Stomach (tissue), 9 donors: ENCODE measurements around the gene ITGA3. TPM values are rescaled to one million over a fixed set of nuclear protein-coding genes. Genes with fewer than 3 reads are reported as not detected.

Source experiments
- DNase-seq, 2 donors: peaks; one replicate each; pipeline versions ENCODE4 v3.0.0 to v3.0.0-alpha.2; 2013 to 2019
- H3K27ac ChIP-seq, 5 donors: fragments of 200-600 bp in 4 of 5; sonication (generic) in 4 of 5; one replicate each; pipeline ENCODE4 v1.5.1; 2013 to 2019; ENCODE audit warnings: mild to moderate bottlenecking in 1 of 5, moderate library complexity in 1 of 5
- H3K27me3 ChIP-seq, 3 donors: fragments of 200-600 bp; sonication (generic); one replicate each; pipeline ENCODE4 v1.5.1; 2017 to 2019; ENCODE audit warnings: mixed run types in 1 of 3
- H3K36me3 ChIP-seq, 4 donors: fragments of 200-600 bp; sonication (generic); 1 replicate in 3 of 4; 2 replicates in 1 of 4; pipeline ENCODE4 v1.5.1; 2016 to 2019
- H3K4me1 ChIP-seq, 4 donors: fragments of 200-600 bp; sonication (generic); one replicate each; pipeline ENCODE4 v1.5.1; 2016 to 2019
- H3K4me3 ChIP-seq, 4 donors: fragments of 200-600 bp; sonication (generic) in 3 of 4; one replicate each; pipeline ENCODE4 v1.5.1; 2016 to 2019; ENCODE audit warnings: mild to moderate bottlenecking in 1 of 4
- H3K9me3 ChIP-seq, 4 donors: fragments of 200-600 bp; sonication (generic); one replicate each; pipeline ENCODE4 v1.5.1; 2016 to 2019
- EP300 ChIP-seq: sonication (generic); formaldehyde crosslinking; IDR thresholded peaks from one replicate; pipeline ENCODE4 v1.6.1; 2017; ENCODE audit warnings: antibody characterized with exemption
- POLR2A ChIP-seq, 4 donors: fragments of 450-650 bp; IDR thresholded peaks; one replicate each; pipeline ENCODE4 v1.6.1; 2016; ENCODE audit warnings: antibody characterized with exemption in 4 of 4, control low read depth in 2 of 4, mild to moderate bottlenecking in 1 of 4, moderate library complexity in 1 of 4
- POLR2AphosphoS5 ChIP-seq, 3 donors: sonication (generic); formaldehyde crosslinking; IDR thresholded peaks; one replicate each; pipeline ENCODE4 v1.6.1; 2016; ENCODE audit warnings: antibody characterized with exemption in 3 of 3
- WGBS, 5 donors: extraction: QIAGEN DNeasy Blood & Tissue Kit in 3 of 5; methylation state at CpG; one replicate each; pipeline versions ENCODE4 v1.1.5 to v1.1.7; 2013 to 2018; 5-methylcytosine and 5-hydroxymethylcytosine counted together
- intact Hi-C: fragments of 100-400 bp; cut with DNase I; formaldehyde crosslinking; loops from one replicate; pipeline ENCODE4 v1.15.1; 2023; ENCODE audit warnings: low total_unique reads
- polyA plus RNA-seq, 3 donors: library from polyadenylated mRNA; stranded (reverse); fragments of 200-250 nt; gene quantifications; one replicate each; pipeline ENCODE4 v1.2.3, GENCODE V29; 2013
- total RNA-seq, 5 donors: library from RNA; depleted of rRNA; stranded (reverse); fragments of >200 nt; gene quantifications; one replicate each; pipeline versions ENCODE4 v1.1.0 to v1.2.3, GENCODE V29; 2014 to 2016
- TF ChIP-seq, protein P1 (sequence below), 7 experiments: fragments of 450-650 bp in 4 of 7; fragments of 200-600 bp in 3 of 7; sonication (generic) in 3 of 7; IDR thresholded peaks; one replicate each; pipeline ENCODE4 v1.5.1; 2016 to 2019; ENCODE audit warnings: antibody characterized with exemption in 7 of 7, control low read depth in 2 of 7, mild to moderate bottlenecking in 1 of 7
- donor health status: healthy with polysubstance abuse.
- donor health status: Bipolar disorder and iron deficiency.
- donor health status: healthy.

The ITGA3 gene
- total and polyA plus RNA-seq, 8 donors = 6.9 to 698 (median 73.9) TPM

DNA sequence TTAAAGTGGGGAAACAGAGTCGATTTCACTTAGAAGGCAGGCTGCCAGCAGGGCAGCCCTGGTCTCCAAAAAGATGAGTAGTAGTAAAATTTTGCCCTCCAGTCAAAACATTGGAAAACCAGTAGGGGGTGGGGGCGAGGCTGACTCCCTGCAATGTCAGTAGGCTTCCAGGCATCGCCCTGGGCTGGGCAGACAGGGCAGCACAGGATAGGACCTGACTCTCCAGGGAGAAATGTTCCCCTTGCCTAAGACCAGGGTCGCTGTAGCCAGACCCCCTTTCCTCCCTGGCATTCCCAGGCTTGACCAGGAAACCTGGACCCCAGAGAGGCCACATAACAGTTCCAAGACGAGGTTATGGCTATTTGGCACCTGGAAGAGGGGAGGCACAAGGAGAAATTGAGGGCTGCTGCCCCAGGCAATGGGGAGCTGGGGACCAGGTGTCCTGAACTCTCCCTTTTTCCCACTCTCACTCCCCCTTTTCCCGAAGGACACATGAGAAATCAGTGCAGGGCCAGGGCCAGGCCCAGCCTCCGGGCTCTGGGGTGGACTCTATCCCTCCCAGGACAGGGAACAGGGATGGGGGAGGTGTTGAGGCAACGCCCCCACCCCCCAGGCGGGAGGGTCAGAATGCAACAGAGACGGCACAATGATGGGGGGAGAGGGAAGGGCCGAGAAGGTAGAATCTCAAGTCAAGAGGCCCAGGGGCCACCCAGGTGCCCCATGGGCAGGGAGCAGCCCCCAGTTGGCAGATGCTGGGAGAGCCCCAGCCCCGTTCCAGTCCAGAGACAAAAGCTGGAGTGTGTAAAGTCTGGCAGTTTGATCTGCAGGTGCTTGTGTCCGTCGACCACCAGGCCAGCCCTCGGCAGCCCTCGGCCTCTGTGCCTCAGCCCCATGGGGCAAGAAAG, 78.5 kb downstream of the ITGA3 start:
- H3K4me1 ChIP-seq = peaks cover 27 to 46% (median 33%) of the 10 kb centered on the region in 4 donors
- no peak for TF ChIP-seq EP300
- TF ChIP-seq, protein P1, sequence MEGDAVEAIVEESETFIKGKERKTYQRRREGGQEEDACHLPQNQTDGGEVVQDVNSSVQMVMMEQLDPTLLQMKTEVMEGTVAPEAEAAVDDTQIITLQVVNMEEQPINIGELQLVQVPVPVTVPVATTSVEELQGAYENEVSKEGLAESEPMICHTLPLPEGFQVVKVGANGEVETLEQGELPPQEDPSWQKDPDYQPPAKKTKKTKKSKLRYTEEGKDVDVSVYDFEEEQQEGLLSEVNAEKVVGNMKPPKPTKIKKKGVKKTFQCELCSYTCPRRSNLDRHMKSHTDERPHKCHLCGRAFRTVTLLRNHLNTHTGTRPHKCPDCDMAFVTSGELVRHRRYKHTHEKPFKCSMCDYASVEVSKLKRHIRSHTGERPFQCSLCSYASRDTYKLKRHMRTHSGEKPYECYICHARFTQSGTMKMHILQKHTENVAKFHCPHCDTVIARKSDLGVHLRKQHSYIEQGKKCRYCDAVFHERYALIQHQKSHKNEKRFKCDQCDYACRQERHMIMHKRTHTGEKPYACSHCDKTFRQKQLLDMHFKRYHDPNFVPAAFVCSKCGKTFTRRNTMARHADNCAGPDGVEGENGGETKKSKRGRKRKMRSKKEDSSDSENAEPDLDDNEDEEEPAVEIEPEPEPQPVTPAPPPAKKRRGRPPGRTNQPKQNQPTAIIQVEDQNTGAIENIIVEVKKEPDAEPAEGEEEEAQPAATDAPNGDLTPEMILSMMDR (IDR thresholded peaks at IDR 0.05) = no peak
- no peak for TF ChIP-seq POLR2AphosphoS5 (IDR thresholded peaks at IDR 0.05)
- no peak for TF ChIP-seq POLR2A (IDR thresholded peaks at IDR 0.05)
- H3K4me3 ChIP-seq = no peak overlapping the region
- 70 to 83% (median 77%) methylated on average over 9 to 16 of the region's 16 CpGs for WGBS, 5 donors
- H3K36me3 ChIP-seq = peaks cover 48 to 56% (median 54%) of the 10 kb centered on the region in 4 donors
- intact Hi-C loops = no loop called here
- H3K27me3 ChIP-seq = peaks cover 0 to 17% (median 16%) of the 10 kb centered on the region in 3 donors
- no peak overlapping the region for H3K27ac ChIP-seq
- no peak for DNase-seq
- H3K9me3 ChIP-seq = no peaks in the 10 kb centered on the region

DNA sequence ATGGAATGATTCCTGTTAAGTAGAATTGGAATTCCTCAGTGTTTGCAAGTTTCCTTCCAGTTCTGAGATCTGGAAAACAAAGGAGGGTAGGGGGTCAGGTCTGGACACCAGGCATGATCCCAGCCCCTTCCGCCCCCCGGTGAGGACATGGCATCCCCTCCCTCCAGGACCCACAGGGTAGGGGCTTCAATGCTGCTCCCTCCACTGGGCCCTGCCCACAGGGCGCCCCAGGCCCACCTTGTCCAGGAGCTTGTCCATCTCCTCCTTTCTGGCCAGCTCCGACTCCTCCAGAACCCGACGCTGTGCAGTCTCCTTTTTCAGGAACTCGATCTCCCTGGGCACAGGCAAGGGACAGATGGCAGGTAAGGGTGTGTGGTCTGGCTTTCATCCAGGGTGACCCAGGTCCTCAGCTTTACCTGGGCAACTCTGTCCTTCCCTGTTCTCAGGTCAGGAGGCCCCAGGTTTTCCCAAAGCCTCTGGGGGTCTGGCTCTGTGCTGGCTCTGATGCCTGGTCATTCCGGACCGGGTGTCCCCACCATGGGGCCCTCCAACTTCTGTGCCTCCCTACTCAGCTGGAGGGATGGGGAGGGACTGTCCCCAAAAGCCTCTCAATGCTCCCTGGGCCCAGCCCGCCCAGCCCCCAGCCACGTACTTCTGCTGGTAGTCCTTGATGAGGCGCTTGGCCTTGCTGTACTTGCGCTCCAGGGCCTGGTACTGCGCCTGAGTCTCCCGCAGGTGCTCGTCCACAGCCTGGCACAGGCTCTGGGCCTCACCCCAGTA, 79.6 kb downstream of the ITGA3 start:
- intact Hi-C loops = no loop called here
- WGBS, 5 donors = 84 to 88% (median 86%) methylated on average over 6 to 16 of the region's 16 CpGs

DNA sequence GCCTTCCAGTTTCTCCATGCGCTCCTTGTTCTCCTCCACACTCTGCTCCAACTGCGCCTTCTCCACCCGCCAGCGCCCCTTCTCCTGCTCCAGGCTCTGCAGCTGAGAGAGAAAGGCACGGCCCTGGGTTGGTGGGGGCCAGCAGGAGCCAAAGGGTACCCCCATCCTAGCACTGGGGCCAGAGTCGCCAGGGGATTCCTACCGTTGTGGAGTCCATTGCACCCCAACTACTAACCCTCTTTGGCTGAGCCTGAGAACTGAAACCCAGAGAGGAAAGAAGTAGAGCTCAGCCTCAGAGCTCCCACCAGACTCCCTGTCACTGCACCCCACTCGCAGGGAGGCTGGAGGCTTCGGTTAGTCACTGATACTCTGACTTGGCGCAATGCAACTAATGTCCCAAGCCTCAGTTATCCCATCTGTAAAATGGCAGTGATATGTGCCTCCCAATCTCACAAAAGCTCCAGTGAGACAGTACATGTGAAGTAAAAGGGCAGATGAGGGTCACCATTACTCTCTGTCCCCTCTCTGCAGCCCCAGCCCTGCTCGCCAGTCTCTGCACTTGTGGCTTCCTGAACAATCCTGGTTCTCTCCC, 80.3 kb downstream of the ITGA3 start:
- intact Hi-C loops = no loop called here
- no peak for DNase-seq
- Histone ChIP-seq H3K9me3 (no peaks in the 10 kb centered on the region), H3K27me3 (no peaks in the 10 kb centered on the region), H3K4me1 (peaks cover 20 to 47% (median 33%) of the 10 kb centered on the region in 4 donors), H3K36me3 (peaks cover 63 to 74% (median 71%) of the 10 kb centered on the region in 4 donors), H3K27ac (no peak overlapping the region), H3K4me3 (no peak overlapping the region)
- 91 to 96% (median 91%) methylated on average over 8 to 11 of the region's 11 CpGs for WGBS, 5 donors
- TF ChIP-seq POLR2AphosphoS5 (IDR thresholded peaks at IDR 0.05) (no peak), EP300 (no peak), POLR2A (IDR thresholded peaks at IDR 0.05) (no peak)
- TF ChIP-seq, protein P1 (IDR thresholded peaks at IDR 0.05) = no peak

More for the DNA sequence above, 79.6 kb downstream of the ITGA3 start:
- H3K36me3 ChIP-seq = peaks cover 56 to 67% (median 64%) of the 10 kb centered on the region in 4 donors
- no peak for TF ChIP-seq POLR2AphosphoS5 (IDR thresholded peaks at IDR 0.05)
- TF ChIP-seq, protein P1 (IDR thresholded peaks at IDR 0.05) = no peak
- TF ChIP-seq EP300 = no peak
- no peak for TF ChIP-seq POLR2A (IDR thresholded peaks at IDR 0.05)
- peaks cover 0 to 6% (median 6%) of the 10 kb centered on the region in 3 donors for H3K27me3 ChIP-seq
- no peaks in the 10 kb centered on the region for H3K9me3 ChIP-seq
- H3K4me3 ChIP-seq = no peak overlapping the region
- peaks cover 22 to 46% (median 33%) of the 10 kb centered on the region in 4 donors for H3K4me1 ChIP-seq
- no peak for DNase-seq
- H3K27ac ChIP-seq = no peak overlapping the region

DNA sequence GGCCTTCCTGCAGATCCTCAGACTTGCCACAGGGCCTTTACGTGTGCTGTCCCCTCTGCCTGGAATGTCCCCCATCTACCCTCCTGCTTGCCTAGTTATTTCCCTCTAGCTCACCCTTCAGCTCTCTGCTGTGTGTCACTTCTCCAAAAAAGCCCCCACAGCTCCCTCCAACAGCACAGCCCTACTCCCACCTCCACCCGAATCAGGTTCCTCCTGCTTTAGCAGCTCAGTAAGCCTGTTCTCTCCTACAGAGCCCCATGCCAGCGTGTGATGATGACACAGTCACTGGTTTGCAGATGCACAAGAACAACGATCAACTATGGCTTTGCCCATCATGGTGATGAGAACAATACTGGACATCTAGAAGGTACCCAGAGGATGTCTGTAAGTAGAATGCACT, 81.1 kb downstream of the ITGA3 start:
- peaks cover 69 to 82% (median 80%) of the 10 kb centered on the region in 4 donors for H3K36me3 ChIP-seq
- no peak overlapping the region for H3K27ac ChIP-seq
- no peaks in the 10 kb centered on the region for H3K9me3 ChIP-seq
- no peak for TF ChIP-seq POLR2AphosphoS5 (IDR thresholded peaks at IDR 0.05)
- no peak for TF ChIP-seq POLR2A (IDR thresholded peaks at IDR 0.05)
- TF ChIP-seq EP300 = no peak
- TF ChIP-seq, protein P1 (IDR thresholded peaks at IDR 0.05) = no peak
- intact Hi-C loops = no loop called here
- no peak for DNase-seq
- 90 to 97% (median 92%) methylated on average over 4 of the region's 4 CpGs for WGBS, 5 donors
- no peaks in the 10 kb centered on the region for H3K27me3 ChIP-seq
- no peak overlapping the region for H3K4me3 ChIP-seq
- H3K4me1 ChIP-seq = peaks cover 20 to 49% (median 33%) of the 10 kb centered on the region in 4 donors
